ENCODE results near the gene FAM171A1. TPM values are rescaled to one million over a fixed set of nuclear protein-coding genes. Genes with fewer than 3 reads are reported as not detected.

Gene FAM171A1
- total RNA-seq, 1 experiment from 2014 or later, result 46.5 TPM

GRCh38 chr10:15345450-15345849 is 25.6 kb downstream of the FAM171A1 start:
- H3K27me3 ChIP-seq (replicated peaks; ENCODE audit: insufficient read depth, low read depth, low read length, poor library complexity), result no peaks in the 10 kb centered on the region
- peak overlapping the region; percentile 55 for H3K27ac ChIP-seq (ENCODE audit: low read depth, low read length, poor library complexity, severe bottlenecking)
- ChIA-PET POLR2A (ENCODE audit: low non-redundant PET) (no interaction called here), CTCF (no interaction called here)
- intact Hi-C loops (cut with micrococcal nuclease; ENCODE audit: unreplicated experiment), result no loop called here
- H3K4me3 ChIP-seq (ENCODE audit: low read depth, low read length, poor library complexity, severe bottlenecking), result peak overlapping the region; percentile 5
- H3K9me3 ChIP-seq (ENCODE audit: low read depth, low read length, poor library complexity, severe bottlenecking), result no peaks in the 10 kb centered on the region
- DNase-seq (ENCODE audit: low spot score), result no peak
- peaks cover 47% of the 10 kb centered on the region for H3K4me1 ChIP-seq (ENCODE audit: insufficient read depth, low read length, poor library complexity, severe bottlenecking)
- no TSS peak for BruUV-seq (replicated peaks)
- TF ChIP-seq CTCF (conservative IDR thresholded peaks at IDR 0.05; ENCODE audit: low read depth, low read length) (no peak), EZH2 (IDR thresholded peaks at IDR 0.05; ENCODE audit: borderline replicate concordance, low read depth, low read length, poor library complexity, severe bottlenecking) (no peak)
- no peaks in the 10 kb centered on the region for H3K36me3 ChIP-seq (ENCODE audit: insufficient read depth, low read length, poor library complexity, severe bottlenecking)

- ChIA-PET POLR2A (ENCODE audit: low non-redundant PET) (no interaction called here), CTCF (no interaction called here)
- peak overlapping the region; percentile 55 for H3K27ac ChIP-seq (ENCODE audit: low read depth, low read length, poor library complexity, severe bottlenecking)
- H3K36me3 ChIP-seq (ENCODE audit: insufficient read depth, low read length, poor library complexity, severe bottlenecking), result no peaks in the 10 kb centered on the region
- intact Hi-C loops (cut with micrococcal nuclease; ENCODE audit: unreplicated experiment), result no loop called here
- peak overlapping the region; percentile 5 for H3K4me3 ChIP-seq (ENCODE audit: low read depth, low read length, poor library complexity, severe bottlenecking)
- BruUV-seq (replicated peaks), result no TSS peak
- peaks cover 47% of the 10 kb centered on the region for H3K4me1 ChIP-seq (ENCODE audit: insufficient read depth, low read length, poor library complexity, severe bottlenecking)
- no peaks in the 10 kb centered on the region for H3K9me3 ChIP-seq (ENCODE audit: low read depth, low read length, poor library complexity, severe bottlenecking)
- H3K27me3 ChIP-seq (replicated peaks; ENCODE audit: insufficient read depth, low read depth, low read length, poor library complexity), result no peaks in the 10 kb centered on the region
- DNase-seq (ENCODE audit: low spot score), result peak; percentile 87
- TF ChIP-seq CTCF (conservative IDR thresholded peaks at IDR 0.05; ENCODE audit: low read depth, low read length) (no peak), EZH2 (IDR thresholded peaks at IDR 0.05; ENCODE audit: borderline replicate concordance, low read depth, low read length, poor library complexity, severe bottlenecking) (no peak)
Measured at GRCh38 chr10:15344876-15345285, 26.2 kb downstream of the FAM171A1 start.

GRCh38 chr10:15344256-15344875 is 26.7 kb downstream of the FAM171A1 start:
- no peaks in the 10 kb centered on the region for H3K27me3 ChIP-seq (replicated peaks; ENCODE audit: insufficient read depth, low read depth, low read length, poor library complexity)
- CTCF ChIA-PET, result no interaction called here
- H3K4me3 ChIP-seq (ENCODE audit: low read depth, low read length, poor library complexity, severe bottlenecking), result no peak overlapping the region
- no peaks in the 10 kb centered on the region for H3K36me3 ChIP-seq (ENCODE audit: insufficient read depth, low read length, poor library complexity, severe bottlenecking)
- POLR2A ChIA-PET (ENCODE audit: low non-redundant PET), result no interaction called here
- DNase-seq (ENCODE audit: low spot score), result no peak
- peaks cover 45% of the 10 kb centered on the region for H3K4me1 ChIP-seq (ENCODE audit: insufficient read depth, low read length, poor library complexity, severe bottlenecking)
- intact Hi-C loops (cut with micrococcal nuclease; ENCODE audit: unreplicated experiment), result no loop called here
- TSS peak; percentile 27 for BruUV-seq (replicated peaks)
- H3K9me3 ChIP-seq (ENCODE audit: low read depth, low read length, poor library complexity, severe bottlenecking), result no peaks in the 10 kb centered on the region
- TF ChIP-seq EZH2 (IDR thresholded peaks at IDR 0.05; ENCODE audit: borderline replicate concordance, low read depth, low read length, poor library complexity, severe bottlenecking) (no peak), CTCF (conservative IDR thresholded peaks at IDR 0.05; ENCODE audit: low read depth, low read length) (no peak)
- peak overlapping the region; percentile 55 for H3K27ac ChIP-seq (ENCODE audit: low read depth, low read length, poor library complexity, severe bottlenecking)
